SK-N-SH (cell line): ENCODE results near the gene MACROD1. TPM values are rescaled to one million over a fixed set of nuclear protein-coding genes. Genes with fewer than 3 reads are reported as not detected.
A peak's percentile ranks its signal among the peaks of the same experiment; 100 is the strongest.

Experiments used
- CTCF ChIA-PET: fragments of 300-600, 350-600 bp; formaldehyde crosslinking; extraction: SDS; loops from one replicate; lab custom pipeline; 2021; lab: Yijun Ruan, JAX
- POLR2A ChIA-PET: fragments of 350-600 bp; sonication (Branson Sonifier 250); formaldehyde crosslinking; extraction: SDS; loops from one replicate; lab custom pipeline; 2020; ENCODE audit warnings: antibody characterized with exemption, inconsistent platforms; lab: Yijun Ruan, JAX
- DNase-seq: peaks from one replicate; pipeline ENCODE4 v3.0.0; 2012
- H2AFZ ChIP-seq: fragments of 200-600 bp; sonication (generic); 2 replicates; pipeline ENCODE4 v1.8.1; 2016; ENCODE audit warnings: antibody characterized with exemption, mild to moderate bottlenecking, low read depth
- H3F3A ChIP-seq: fragments of 200-600 bp; sonication (generic); replicated peaks from 2 replicates; pipeline ENCODE3; 2016; ENCODE audit warnings: antibody characterized with exemption, mild to moderate bottlenecking; ENCODE audit not compliant: insufficient read depth
- H3K27ac ChIP-seq, 2 experiments: fragments of 200-500 bp in 1 of 2; fragments of 200-600 bp in 1 of 2; sonication (Bioruptor generic) in 1 of 2; sonication (generic), shearing (Covaris generic) in 1 of 2; 2 replicates each; pipeline versions ENCODE4 v1.5.1 to v1.6.1; 2014 to 2016; ENCODE audit warnings: low read depth in 2 of 2, inconsistent platforms in 1 of 2, low read length in 1 of 2, mild to moderate bottlenecking in 1 of 2, mixed read lengths in 1 of 2
- H3K27me3 ChIP-seq: fragments of 200-600 bp; sonication (generic), shearing (Covaris generic); 2 replicates; pipeline ENCODE4 v1.6.1; 2016; ENCODE audit warnings: mixed run types; ENCODE audit not compliant: insufficient read depth
- H3K36me3 ChIP-seq, 2 experiments: fragments of 200-500 bp in 1 of 2; fragments of 200-600 bp in 1 of 2; sonication (Bioruptor generic) in 1 of 2; sonication (generic) in 1 of 2; replicated peaks in 1 of 2; 2 replicates each; pipeline versions ENCODE3 to v1.5.1; 2014 to 2016; ENCODE audit warnings: low read length in 1 of 2, mild to moderate bottlenecking in 1 of 2; ENCODE audit not compliant: insufficient read depth in 2 of 2, control insufficient read depth in 1 of 2
- H3K4me1 ChIP-seq, 2 experiments: fragments of 200-500 bp in 1 of 2; fragments of 200-600 bp in 1 of 2; sonication (Bioruptor generic) in 1 of 2; sonication (generic), shearing (Covaris generic) in 1 of 2; 2 replicates each; pipeline versions ENCODE4 v1.5.1 to v1.6.1; 2014 to 2016; ENCODE audit warnings: low read depth in 1 of 2, low read length in 1 of 2, mixed run types in 1 of 2; ENCODE audit not compliant: insufficient read depth in 2 of 2, control insufficient read depth in 1 of 2
- H3K4me2 ChIP-seq: fragments of 200-600 bp; sonication (generic), shearing (Covaris generic); 2 replicates; pipeline ENCODE4 v1.6.1; 2017; ENCODE audit warnings: mixed run types
- H3K4me3 ChIP-seq, 2 experiments: fragments of 200-500 bp in 1 of 2; fragments of 200-600 bp in 1 of 2; sonication (Bioruptor generic) in 1 of 2; sonication (generic), shearing (Covaris generic) in 1 of 2; 2 replicates each; pipeline versions ENCODE4 v1.5.1 to v1.8.1; 2014 to 2016; ENCODE audit warnings: low read depth in 2 of 2, inconsistent platforms in 1 of 2, low read length in 1 of 2, mild to moderate bottlenecking in 1 of 2, mixed read lengths in 1 of 2, moderate library complexity in 1 of 2
- H3K79me2 ChIP-seq: fragments of 200-600 bp; sonication (generic); 2 replicates; pipeline ENCODE4 v1.8.1; 2017; ENCODE audit warnings: mild to moderate bottlenecking; ENCODE audit not compliant: insufficient read depth
- H3K9ac ChIP-seq: fragments of 200-600 bp; sonication (generic); 2 replicates; pipeline ENCODE4 v1.6.1; 2017; ENCODE audit warnings: mixed run types
- H3K9me2 ChIP-seq: fragments of 200-600 bp; sonication (generic); 2 replicates; pipeline ENCODE4 v1.6.1; 2017; ENCODE audit warnings: mixed run types
- H3K9me3 ChIP-seq: fragments of 200-600 bp; sonication (generic); 2 replicates; pipeline ENCODE4 v1.6.1; 2017; ENCODE audit warnings: mixed run types, mild to moderate bottlenecking, moderate library complexity
- H4K20me1 ChIP-seq: fragments of 200-600 bp; sonication (generic); 2 replicates; pipeline ENCODE4 v1.6.1; 2017; ENCODE audit warnings: mild to moderate bottlenecking, mixed run types; ENCODE audit not compliant: insufficient read depth
- EP300 ChIP-seq, 2 experiments: IDR thresholded peaks; 2 replicates each; pipeline versions ENCODE4 v1.4.0 to v1.6.1; 2012; ENCODE audit warnings: borderline replicate concordance in 1 of 2, low read depth in 1 of 2, low read length in 1 of 2
- GATA2 ChIP-seq: sonication (generic); formaldehyde crosslinking; IDR thresholded peaks from 2 replicates; pipeline ENCODE4 v1.5.0; 2020; ENCODE audit warnings: mild to moderate bottlenecking, missing genetic modification reagents
- MEF2A ChIP-seq: IDR thresholded peaks from 2 replicates; pipeline ENCODE4 v1.4.0; 2012; ENCODE audit warnings: low read depth, borderline replicate concordance
- MXI1 ChIP-seq: IDR thresholded peaks from 2 replicates; pipeline ENCODE4 v1.6.1; 2012; ENCODE audit warnings: mild to moderate bottlenecking, low read depth, low read length, improper control_type of control experiment
- RAD21 ChIP-seq: IDR thresholded peaks from 2 replicates; pipeline ENCODE4 v1.6.1; 2012; ENCODE audit warnings: mild to moderate bottlenecking, low read length
- SMC3 ChIP-seq: IDR thresholded peaks from 2 replicates; pipeline ENCODE4 v1.6.1; 2012; ENCODE audit warnings: low read depth, low read length, improper control_type of control experiment
- YY1 ChIP-seq: IDR thresholded peaks from 2 replicates; pipeline ENCODE4 v1.4.0; 2012; ENCODE audit warnings: low read depth, mild to moderate bottlenecking
- WGBS: methylation state at CpG from one replicate; pipeline ENCODE4 v1.1.6; 2017; ENCODE audit warnings: low lambda C conversion rate; 5-methylcytosine and 5-hydroxymethylcytosine counted together
- polyA plus RNA-seq, 3 experiments: library from polyadenylated mRNA; depleted of rRNA; stranded (reverse); fragments of >200 nt; gene quantifications; 2 replicates each; pipeline ENCODE4 v1.2.3, GENCODE V29; 2012
- TF ChIP-seq, protein P1 (sequence below): fragments of 150-350 bp; IDR thresholded peaks from 2 replicates; pipeline ENCODE4 v1.6.1; 2017; ENCODE audit warnings: antibody characterized with exemption, low read length, low read depth, borderline replicate concordance
- TF ChIP-seq, protein P2 (sequence below): IDR thresholded peaks from 2 replicates; pipeline ENCODE4 v1.4.0; 2012; ENCODE audit warnings: low read depth

Gene MACROD1
- polyA plus RNA-seq, 1 of the 3 experiments (the other 2 are of a cell fraction): 49.1 TPM

DNA sequence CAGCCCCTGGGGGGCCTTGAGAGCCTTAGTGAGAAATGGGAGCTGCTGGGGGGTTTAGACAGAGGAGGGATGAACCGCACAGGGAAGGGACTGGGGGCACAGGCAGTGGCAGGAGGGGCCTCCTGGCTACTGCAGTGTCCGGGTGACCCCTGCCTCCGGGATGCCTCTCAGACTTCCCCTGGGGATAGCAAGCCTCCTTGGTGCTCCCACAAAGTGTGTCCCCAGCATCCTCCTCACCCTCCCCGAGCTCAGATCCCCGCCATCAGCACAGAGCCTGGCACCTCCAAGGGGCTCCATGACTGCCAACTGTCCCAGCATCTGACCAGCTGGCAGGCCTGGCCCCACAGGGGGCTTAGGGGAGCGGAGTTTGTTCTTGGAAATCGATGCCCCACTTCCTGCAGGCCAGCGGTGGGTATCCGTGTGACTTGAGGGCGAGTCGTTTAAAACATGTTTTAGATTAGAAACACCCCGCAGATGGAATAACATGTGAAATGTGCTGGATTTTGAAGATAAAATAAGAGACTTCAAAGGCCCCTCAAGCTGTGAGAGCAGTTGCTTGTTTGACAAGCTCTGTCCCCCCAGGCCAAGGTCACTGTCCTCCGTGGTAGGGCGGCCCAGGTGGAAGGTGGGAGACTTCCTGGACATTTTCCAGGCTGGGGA is 143.7 kb downstream of the MACROD1 start:
- 82% methylated on average over 14 of the region's 14 CpGs for WGBS
- POLR2A ChIA-PET: interaction anchor here (1.6 kb wide), 1 partner anchor 15 kb away, joined by 5 read pairs; no protein-coding TSS in a partner anchor

DNA sequence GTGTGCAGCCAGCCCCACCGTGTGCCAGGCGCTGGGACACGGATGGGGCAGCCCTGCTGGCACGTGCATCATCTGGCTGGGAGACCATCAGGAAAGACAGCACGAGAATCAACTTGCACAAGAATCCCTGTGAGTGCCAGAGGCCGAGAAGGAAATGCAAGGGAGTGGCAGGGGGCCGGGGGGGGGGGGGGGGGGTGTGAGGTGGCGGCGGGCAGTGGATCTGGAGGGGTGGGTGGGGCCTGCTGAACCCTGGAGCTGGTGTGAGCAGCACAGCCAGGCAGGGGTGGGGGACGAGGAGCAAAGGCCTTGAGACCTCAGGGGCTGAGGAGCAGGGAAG is 144.2 kb downstream of the MACROD1 start:
- TF ChIP-seq, protein P1, sequence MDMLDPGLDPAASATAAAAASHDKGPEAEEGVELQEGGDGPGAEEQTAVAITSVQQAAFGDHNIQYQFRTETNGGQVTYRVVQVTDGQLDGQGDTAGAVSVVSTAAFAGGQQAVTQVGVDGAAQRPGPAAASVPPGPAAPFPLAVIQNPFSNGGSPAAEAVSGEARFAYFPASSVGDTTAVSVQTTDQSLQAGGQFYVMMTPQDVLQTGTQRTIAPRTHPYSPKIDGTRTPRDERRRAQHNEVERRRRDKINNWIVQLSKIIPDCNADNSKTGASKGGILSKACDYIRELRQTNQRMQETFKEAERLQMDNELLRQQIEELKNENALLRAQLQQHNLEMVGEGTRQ: no peak
- TF ChIP-seq MXI1: 0 out of 2 replicates have a peak, but pooled peaks have one; percentile 25
- peak; percentile 48 for TF ChIP-seq RAD21
- Histone ChIP-seq H3K4me3 (no peak overlapping the region), H3K27me3 (no peaks in the 10 kb centered on the region), H3F3A (no peaks in the 10 kb centered on the region), H3K79me2 (no peaks in the 10 kb centered on the region), H3K9ac (no peak overlapping the region), H4K20me1 (peaks cover 5% of the 10 kb centered on the region; the same call in 1 of the 2 replicates), H3K9me2 (no peaks in the 10 kb centered on the region), H3K4me2 (no peak overlapping the region), H3K36me3 (no peaks in the 10 kb centered on the region), H3K27ac (no peak overlapping the region), H3K4me1 (peaks cover 0 to 52% of the 10 kb centered on the region in 2 experiments; a peak in 1 of 4 replicates), H2AFZ (no peak overlapping the region), H3K9me3 (no peaks in the 10 kb centered on the region)
- DNase-seq: no peak
- POLR2A ChIA-PET: interaction anchor here (1.6 kb wide), 1 partner anchor 16 kb away, joined by 5 read pairs; no protein-coding TSS in a partner anchor
- CTCF ChIA-PET: no interaction called here
- 75% methylated on average over 8 of the region's 10 CpGs for WGBS

More for the DNA sequence above, 143.7 kb downstream of the MACROD1 start:
- Histone ChIP-seq H3F3A (no peaks in the 10 kb centered on the region), H3K9ac (no peak overlapping the region), H4K20me1 (0 out of 2 replicates have a peak, but pooled peaks cover 2% of the 10 kb centered on the region), H3K4me2 (no peak overlapping the region), H2AFZ (no peak overlapping the region), H3K36me3 (no peaks in the 10 kb centered on the region), H3K27ac (0 out of 4 replicates have a peak overlapping the region, but pooled peaks of 1 of the 2 experiments have one; percentile 23), H3K9me3 (no peaks in the 10 kb centered on the region), H3K4me3 (no peak overlapping the region), H3K9me2 (no peaks in the 10 kb centered on the region), H3K4me1 (peaks cover 0 to 50% of the 10 kb centered on the region in 2 experiments; a peak in 1 of 4 replicates), H3K27me3 (no peaks in the 10 kb centered on the region), H3K79me2 (no peaks in the 10 kb centered on the region)
- TF ChIP-seq MXI1 (no peak), RAD21 (no peak), GATA2 (no peak), MEF2A (no peak), EP300 (IDR thresholded peaks at IDR 0.05; ENCODE audit: borderline replicate concordance in 1 of 2, low read depth in 1 of 2, low read length in 1 of 2) (0 out of 4 replicates have a peak, but pooled peaks of 1 of the 2 experiments have one; percentile 11), SMC3 (no peak), YY1 (no peak)
- TF ChIP-seq, protein P2, sequence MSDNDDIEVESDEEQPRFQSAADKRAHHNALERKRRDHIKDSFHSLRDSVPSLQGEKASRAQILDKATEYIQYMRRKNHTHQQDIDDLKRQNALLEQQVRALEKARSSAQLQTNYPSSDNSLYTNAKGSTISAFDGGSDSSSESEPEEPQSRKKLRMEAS: no peak
- no peak for DNase-seq
- CTCF ChIA-PET: no interaction called here
